Fibroblast of mammary gland (primary cell): ENCODE results near the gene CD2AP.

Experiments used
- DNase-seq: peaks from one replicate; pipeline ENCODE4 v3.0.0-alpha.2; 2010; ENCODE audit warnings: low read depth
- H3K4me3 ChIP-seq: 2 replicates; pipeline ENCODE4 v1.5.1; 2011; ENCODE audit warnings: low read depth, mild to moderate bottlenecking, low read length, moderate library complexity; ENCODE audit not compliant: control insufficient read depth
- CTCF ChIP-seq: conservative IDR thresholded peaks from 2 replicates; pipeline ENCODE4 v1.5.1; 2011; ENCODE audit warnings: low read depth, low read length, inconsistent platforms; ENCODE audit not compliant: control insufficient read depth, insufficient read depth

Gene CD2AP

DNA sequence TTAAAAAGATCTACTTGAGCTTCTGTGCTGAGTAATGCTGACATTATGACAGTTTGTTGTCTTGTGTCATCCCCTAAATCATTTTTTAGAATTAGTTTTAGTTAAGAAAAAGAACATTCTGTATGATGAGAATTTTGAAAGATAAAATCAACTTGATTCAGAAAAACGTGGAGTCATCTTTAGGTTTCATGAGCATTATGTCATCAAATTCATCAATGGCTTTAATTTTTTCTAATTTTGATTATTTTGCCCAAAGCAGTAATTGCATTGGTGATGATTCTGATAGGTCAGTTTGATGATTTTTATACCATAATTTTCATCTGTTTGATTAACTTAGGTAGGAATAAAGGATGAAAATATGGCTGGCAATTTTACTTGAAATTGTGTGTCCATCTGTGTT is 194.2 kb downstream of the CD2AP start:
- DNase-seq = no peak
- TF ChIP-seq CTCF = no peak

GRCh38 chr6:47672816-47673215 is 195.2 kb downstream of the CD2AP start:
- no peak for DNase-seq
- H3K4me3 ChIP-seq = no peak overlapping the region
- TF ChIP-seq CTCF = no peak

More for the DNA sequence above, 194.2 kb downstream of the CD2AP start:
- H3K4me3 ChIP-seq = no peak overlapping the region

GRCh38 chr6:47674673-47675072 is 197.1 kb downstream of the CD2AP start:
- DNase-seq = no peak
- H3K4me3 ChIP-seq = no peak overlapping the region
- TF ChIP-seq CTCF = no peak
